SJCRH30 (cell line): ENCODE measurements around the gene HNRNPH2. TPM values are rescaled to one million over a fixed set of nuclear protein-coding genes. Genes with fewer than 3 reads are reported as not detected.

Experiments
- DNase-seq, 2 experiments: peaks; one replicate each; pipeline ENCODE4 v3.0.0-alpha.2; 2015 to 2020
- H3K27ac ChIP-seq: fragments of 250-450 bp; sonication (Bioruptor Pico); 2 replicates; pipeline ENCODE4 v1.5.1; 2020; ENCODE audit warnings: mild to moderate bottlenecking, moderate library complexity
- H3K27me3 ChIP-seq: fragments of 250-450 bp; sonication (Bioruptor Pico); 2 replicates; pipeline ENCODE4 v1.5.1; 2020; ENCODE audit warnings: mild to moderate bottlenecking, moderate library complexity
- H3K36me3 ChIP-seq: fragments of 250-450 bp; sonication (Bioruptor Pico); 2 replicates; pipeline ENCODE4 v1.5.1; 2020; ENCODE audit warnings: mild to moderate bottlenecking, moderate library complexity
- H3K4me1 ChIP-seq: fragments of 250-450 bp; sonication (Bioruptor Pico); 2 replicates; pipeline ENCODE4 v1.5.1; 2020; ENCODE audit warnings: mild to moderate bottlenecking, moderate library complexity
- H3K4me3 ChIP-seq: fragments of 250-450 bp; sonication (Bioruptor Pico); 2 replicates; pipeline ENCODE4 v1.5.1; 2020; ENCODE audit warnings: mild to moderate bottlenecking, moderate library complexity
- H3K9me3 ChIP-seq: fragments of 250-450 bp; sonication (Bioruptor Pico); replicated peaks from 2 replicates; pipeline ENCODE4 v1.5.1; 2020; ENCODE audit warnings: mild to moderate bottlenecking, moderate library complexity
- total RNA-seq: library from RNA; depleted of rRNA; stranded (reverse); fragments of >200 nt; shearing (Covaris generic); gene quantifications from 2 replicates; pipeline ENCODE4 v1.2.3, GENCODE V29; 2014; rRNA removed

HNRNPH2 gene
- total RNA-seq, 1 experiment from 2014 or later, result 82.4 TPM

DNA sequence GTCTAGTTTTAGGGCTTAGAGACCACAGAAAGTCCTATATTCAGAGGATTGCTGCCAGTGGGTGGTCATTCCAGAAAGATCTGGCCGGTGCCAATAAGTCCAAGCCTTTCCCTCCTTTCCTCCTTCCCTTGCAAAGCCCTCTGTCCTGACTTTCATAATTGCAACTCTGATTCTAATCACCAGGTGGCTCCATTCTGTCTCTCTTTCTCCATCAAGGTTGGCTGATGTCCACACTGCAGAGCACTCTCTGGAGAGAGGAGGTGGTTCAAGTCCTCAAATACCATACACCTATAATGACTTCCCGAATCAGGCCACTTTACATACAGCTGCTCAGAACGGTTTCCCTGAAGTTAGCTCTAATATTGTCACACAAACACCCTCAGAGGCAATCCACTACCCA, 54.9 kb downstream of the HNRNPH2 start:
- peak; percentile 20 to 56 for DNase-seq
- Histone ChIP-seq H3K27ac (no peak overlapping the region), H3K27me3 (no peaks in the 10 kb centered on the region), H3K4me3 (no peak overlapping the region), H3K36me3 (no peaks in the 10 kb centered on the region), H3K9me3 (no peaks in the 10 kb centered on the region), H3K4me1 (no peaks in the 10 kb centered on the region)

Other genes with a start within 250 kb of the HNRNPH2 start
- 2.7 and 3.4 TPM in 2 replicates for gene DRP2, start 188.4 kb upstream of the HNRNPH2 start, total RNA-seq
- gene TAF7L, start 116.9 kb upstream of the HNRNPH2 start, total RNA-seq, result 0.10 and 0.13 TPM in 2 replicates
- gene TIMM8A, start 59.5 kb upstream of the HNRNPH2 start, total RNA-seq, result 20.5 and 21.0 TPM in 2 replicates
- gene BTK, start 22.0 kb upstream of the HNRNPH2 start, total RNA-seq, result 0.05 TPM in 1 of 2 replicates, not detected in the other
- 3,964 and 4,118 TPM in 2 replicates for gene RPL36A, start 17.2 kb upstream of the HNRNPH2 start, total RNA-seq
- 55.9 and 58.5 TPM in 2 replicates for gene GLA, start 297 bp upstream of the HNRNPH2 start, total RNA-seq
- gene ARMCX4, start 77.2 kb downstream of the HNRNPH2 start, total RNA-seq, result 4.2 and 4.5 TPM in 2 replicates
- 71.7 and 81.5 TPM in 2 replicates for gene ARMCX1, start 142.3 kb downstream of the HNRNPH2 start, total RNA-seq
- 45.4 and 48.2 TPM in 2 replicates for gene ARMCX6, start 209.8 kb downstream of the HNRNPH2 start, total RNA-seq
- gene ARMCX3, start 214.9 kb downstream of the HNRNPH2 start, total RNA-seq, result 54.7 and 58.3 TPM in 2 replicates